ENCODE measurements around the gene TYW1B. TPM values are rescaled to one million over a fixed set of nuclear protein-coding genes. Genes with fewer than 3 reads are reported as not detected.
"Not testable (repeated sequence)": the region's sequence is repeated elsewhere in the genome, so short reads cannot be mapped to it uniquely, and the experiment has no call there.

The TYW1B gene
- total RNA-seq, 1 donor from 2014 or later, result 5.0 TPM

- H3K27ac Mint-ChIP-seq (ENCODE audit: unreplicated experiment); DNase-seq; H3K4me1 Mint-ChIP-seq (ENCODE audit: low read depth, unreplicated experiment); H3K36me3 Mint-ChIP-seq (ENCODE audit: unreplicated experiment); H3K9me3 Mint-ChIP-seq (ENCODE audit: unreplicated experiment); H3K27me3 Mint-ChIP-seq (ENCODE audit: unreplicated experiment): not testable (repeated sequence)
- peak overlapping the region; percentile 46 for H3K4me3 Mint-ChIP-seq (ENCODE audit: unreplicated experiment)
These were observed 271.3 kb downstream of the TYW1B start for GRCh38 chr7:72556733-72557132.

GRCh38 chr7:72555238-72555637 is 272.8 kb downstream of the TYW1B start:
- H3K9me3 Mint-ChIP-seq (ENCODE audit: unreplicated experiment); DNase-seq; H3K27me3 Mint-ChIP-seq (ENCODE audit: unreplicated experiment); H3K4me1 Mint-ChIP-seq (ENCODE audit: low read depth, unreplicated experiment); H3K4me3 Mint-ChIP-seq (ENCODE audit: unreplicated experiment); H3K27ac Mint-ChIP-seq (ENCODE audit: unreplicated experiment): not testable (repeated sequence)
- H3K36me3 Mint-ChIP-seq (ENCODE audit: unreplicated experiment), result peaks cover 11% of the 10 kb centered on the region

- peaks cover 12% of the 10 kb centered on the region for H3K36me3 Mint-ChIP-seq (ENCODE audit: unreplicated experiment)
- DNase-seq; H3K27ac Mint-ChIP-seq (ENCODE audit: unreplicated experiment); H3K4me3 Mint-ChIP-seq (ENCODE audit: unreplicated experiment); H3K4me1 Mint-ChIP-seq (ENCODE audit: low read depth, unreplicated experiment); H3K9me3 Mint-ChIP-seq (ENCODE audit: unreplicated experiment); H3K27me3 Mint-ChIP-seq (ENCODE audit: unreplicated experiment): not testable (repeated sequence)
These were observed 273.6 kb downstream of the TYW1B start for GRCh38 chr7:72554401-72554800.

GRCh38 chr7:72550454-72550853 is 277.5 kb downstream of the TYW1B start:
- not testable (repeated sequence) for H3K27ac Mint-ChIP-seq (ENCODE audit: unreplicated experiment); H3K27me3 Mint-ChIP-seq (ENCODE audit: unreplicated experiment); H3K4me1 Mint-ChIP-seq (ENCODE audit: low read depth, unreplicated experiment); H3K4me3 Mint-ChIP-seq (ENCODE audit: unreplicated experiment); H3K9me3 Mint-ChIP-seq (ENCODE audit: unreplicated experiment)
- H3K36me3 Mint-ChIP-seq (ENCODE audit: unreplicated experiment), result peaks cover 11% of the 10 kb centered on the region
- DNase-seq, result peak; percentile 34

- not testable (repeated sequence) for H3K4me3 Mint-ChIP-seq (ENCODE audit: unreplicated experiment); H3K27ac Mint-ChIP-seq (ENCODE audit: unreplicated experiment); H3K27me3 Mint-ChIP-seq (ENCODE audit: unreplicated experiment); H3K9me3 Mint-ChIP-seq (ENCODE audit: unreplicated experiment); DNase-seq; H3K4me1 Mint-ChIP-seq (ENCODE audit: low read depth, unreplicated experiment)
- peaks cover 11% of the 10 kb centered on the region for H3K36me3 Mint-ChIP-seq (ENCODE audit: unreplicated experiment)
These were observed 281.3 kb downstream of the TYW1B start for GRCh38 chr7:72546586-72547237.

GRCh38 chr7:72544531-72544930 is 283.5 kb downstream of the TYW1B start:
- H3K36me3 Mint-ChIP-seq (ENCODE audit: unreplicated experiment); H3K4me3 Mint-ChIP-seq (ENCODE audit: unreplicated experiment); H3K4me1 Mint-ChIP-seq (ENCODE audit: low read depth, unreplicated experiment); H3K9me3 Mint-ChIP-seq (ENCODE audit: unreplicated experiment); H3K27ac Mint-ChIP-seq (ENCODE audit: unreplicated experiment); DNase-seq; H3K27me3 Mint-ChIP-seq (ENCODE audit: unreplicated experiment): not testable (repeated sequence)

GRCh38 chr7:72540923-72541322 is 287.1 kb downstream of the TYW1B start:
- H3K27me3 Mint-ChIP-seq (ENCODE audit: unreplicated experiment), result peaks cover 2% of the 10 kb centered on the region

More at GRCh38 chr7:72540923-72541322, 287.1 kb downstream of the TYW1B start:
- no peaks in the 10 kb centered on the region for H3K4me1 Mint-ChIP-seq (ENCODE audit: low read depth, unreplicated experiment)
- H3K36me3 Mint-ChIP-seq (ENCODE audit: unreplicated experiment), result no peaks in the 10 kb centered on the region
- DNase-seq, result no peak
- no peak overlapping the region for H3K4me3 Mint-ChIP-seq (ENCODE audit: unreplicated experiment)
- H3K27ac Mint-ChIP-seq (ENCODE audit: unreplicated experiment), result no peak overlapping the region
- no peaks in the 10 kb centered on the region for H3K9me3 Mint-ChIP-seq (ENCODE audit: unreplicated experiment)
- no peak for TF ChIP-seq CTCF (IDR thresholded peaks at IDR 0.05; ENCODE audit: partially characterized antibody, unreplicated experiment)
